GM23338 (cell line): ENCODE measurements around the gene ARL9. TPM values are rescaled to one million over a fixed set of nuclear protein-coding genes. Genes with fewer than 3 reads are reported as not detected.

ENCODE experiments used
- ATAC-seq: fragments of 200-7000 bp; cut with Tn5 transposase; 3 replicates; pipeline ENCODE4 v1.9.1; 2020
- DNase-seq: peaks from one replicate; pipeline ENCODE4 v3.0.0-alpha.2; 2015; ENCODE audit warnings: low spot score
- H2AFZ ChIP-seq: fragments of 200-600 bp; sonication (generic); 2 replicates; pipeline ENCODE4 v1.8.0; 2016; ENCODE audit warnings: antibody characterized with exemption, mild to moderate bottlenecking, moderate library complexity
- H3F3A ChIP-seq: fragments of 200-600 bp; sonication (generic); replicated peaks from 2 replicates; pipeline ENCODE4 v1.8.0; 2017; ENCODE audit warnings: antibody characterized with exemption, mixed run types, low read depth
- H3K27ac ChIP-seq: fragments of 200-600 bp; sonication (generic); 2 replicates; pipeline ENCODE4 v1.6.1; 2016; ENCODE audit warnings: low read depth
- H3K27me3 ChIP-seq: fragments of 200-600 bp; sonication (generic); 2 replicates; pipeline ENCODE4 v1.8.0; 2016; ENCODE audit warnings: mild to moderate bottlenecking, mixed run types, moderate library complexity; ENCODE audit not compliant: insufficient read depth
- H3K36me3 ChIP-seq: fragments of 200-600 bp; sonication (generic); 2 replicates; pipeline ENCODE4 v1.8.0; 2016; ENCODE audit warnings: mild to moderate bottlenecking; ENCODE audit not compliant: insufficient read depth
- H3K4me1 ChIP-seq: fragments of 200-600 bp; sonication (generic); 2 replicates; pipeline ENCODE4 v1.8.0; 2016; ENCODE audit warnings: mild to moderate bottlenecking, moderate library complexity; ENCODE audit not compliant: insufficient read depth
- H3K4me2 ChIP-seq: fragments of 200-600 bp; sonication (generic); 2 replicates; pipeline ENCODE4 v1.7.1; 2017; ENCODE audit warnings: mixed run types
- H3K4me3 ChIP-seq: fragments of 200-600 bp; sonication (generic); 2 replicates; pipeline ENCODE4 v1.6.1; 2016; ENCODE audit warnings: mixed run types
- H3K79me2 ChIP-seq: fragments of 200-600 bp; sonication (generic); replicated peaks from 2 replicates; pipeline ENCODE4 v1.8.0; 2017; ENCODE audit warnings: mild to moderate bottlenecking; ENCODE audit not compliant: insufficient read depth
- H3K9me2 ChIP-seq: fragments of 200-600 bp; sonication (generic); 2 replicates; pipeline ENCODE4 v1.8.0; 2017; ENCODE audit not compliant: insufficient read depth
- H4K20me1 ChIP-seq: fragments of 200-600 bp; sonication (generic); replicated peaks from 2 replicates; pipeline ENCODE4 v1.8.0; 2017; ENCODE audit warnings: mild to moderate bottlenecking; ENCODE audit not compliant: insufficient read depth
- H3K27ac Mint-ChIP-seq: 2 replicates; pipeline ENCODE4 v1.8.0; 2020; ENCODE audit warnings: inconsistent platforms, mild to moderate bottlenecking, moderate library complexity, mixed read lengths
- H3K27me3 Mint-ChIP-seq: 3 replicates; pipeline ENCODE4 v1.8.0; 2022; ENCODE audit warnings: low read depth, mild to moderate bottlenecking, moderate library complexity, mixed read lengths, inconsistent platforms; ENCODE audit not compliant: insufficient read depth, poor library complexity
- H3K36me3 Mint-ChIP-seq: 3 replicates; pipeline ENCODE4 v1.8.0; 2021; ENCODE audit warnings: low read depth, mild to moderate bottlenecking, inconsistent platforms, moderate library complexity, mixed read lengths
- H3K4me1 Mint-ChIP-seq: 3 replicates; pipeline ENCODE4 v1.8.0; 2020; ENCODE audit warnings: mild to moderate bottlenecking, inconsistent platforms, mixed read lengths
- H3K4me3 Mint-ChIP-seq: 3 replicates; pipeline ENCODE4 v1.8.0; 2021; ENCODE audit warnings: moderate library complexity, mild to moderate bottlenecking, inconsistent platforms, mixed read lengths
- H3K9me3 Mint-ChIP-seq: 3 replicates; pipeline ENCODE4 v1.8.0; 2020; ENCODE audit warnings: moderate library complexity, mild to moderate bottlenecking, inconsistent platforms, mixed read lengths
- CREB1 ChIP-seq: fragments of 250-450 bp; sonication (Bioruptor Pico); IDR thresholded peaks from 2 replicates; pipeline ENCODE4 v1.5.0; 2020; ENCODE audit warnings: low read depth, mild to moderate bottlenecking, moderate library complexity
- CTCF ChIP-seq, 2 experiments: fragments of 200-600 bp in 1 of 2; sonication (generic) in 1 of 2; conservative IDR thresholded peaks; 2 replicates each; pipeline versions ENCODE4 v1.5.1 to v1.6.1; 2016 to 2017; ENCODE audit warnings: antibody characterized with exemption in 2 of 2, low read depth in 2 of 2, mild to moderate bottlenecking in 2 of 2, moderate library complexity in 1 of 2
- ETS1 ChIP-seq: IDR thresholded peaks from 2 replicates; pipeline ENCODE4 v1.6.1; 2016; ENCODE audit warnings: antibody characterized with exemption
- EZH2 ChIP-seq: fragments of 200-600 bp; sonication (generic); IDR thresholded peaks from one replicate; pipeline ENCODE4 v1.8.0; 2017; ENCODE audit warnings: antibody characterized with exemption, mild to moderate bottlenecking, low read depth; ENCODE audit not compliant: unreplicated experiment
- EZH2phosphoT487 ChIP-seq: fragments of 200-600 bp; sonication (generic); IDR thresholded peaks from one replicate; pipeline ENCODE4 v1.8.1; 2018; ENCODE audit warnings: antibody characterized with exemption; ENCODE audit not compliant: unreplicated experiment
- JUNB ChIP-seq: IDR thresholded peaks from one replicate; pipeline ENCODE4 v1.6.1; 2016; ENCODE audit warnings: antibody characterized with exemption; ENCODE audit not compliant: unreplicated experiment
- NANOG ChIP-seq: IDR thresholded peaks from 2 replicates; pipeline ENCODE4 v1.6.1; 2016; ENCODE audit warnings: antibody characterized with exemption, borderline replicate concordance
- POLR2AphosphoS5 ChIP-seq: IDR thresholded peaks from 2 replicates; pipeline ENCODE4 v1.6.1; 2016; ENCODE audit warnings: antibody characterized with exemption, low read depth
- REST ChIP-seq: IDR thresholded peaks from one replicate; pipeline ENCODE4 v1.6.1; 2018; ENCODE audit warnings: antibody characterized with exemption; ENCODE audit not compliant: unreplicated experiment
- STAT1 ChIP-seq: IDR thresholded peaks from one replicate; pipeline ENCODE4 v1.6.1; 2016; ENCODE audit warnings: antibody characterized with exemption; ENCODE audit not compliant: unreplicated experiment
- ZNF114 ChIP-seq: fragments of 250-450 bp; sonication (Bioruptor Pico); IDR thresholded peaks from 2 replicates; pipeline ENCODE4 v1.5.0; 2020; ENCODE audit warnings: mild to moderate bottlenecking, moderate library complexity
- ZNF331 ChIP-seq: fragments of 250-450 bp; sonication (Bioruptor Pico); IDR thresholded peaks from 2 replicates; pipeline ENCODE4 v1.5.0; 2020; ENCODE audit warnings: low read depth, mild to moderate bottlenecking, moderate library complexity
- ZNF462 ChIP-seq: fragments of 250-450 bp; sonication (Bioruptor Pico); IDR thresholded peaks from 2 replicates; pipeline ENCODE4 v1.5.0; 2020; ENCODE audit warnings: mild to moderate bottlenecking, moderate library complexity
- polyA plus RNA-seq: library from polyadenylated mRNA; unstranded; fragments of >200 nt; fragmentation: Nextera tagmentation; extraction: Ambion mirVana; gene quantifications from 2 replicates; pipeline ENCODE4 v1.2.1, GENCODE V29; 2016
- total RNA-seq: library from RNA; depleted of rRNA; stranded (reverse); fragments of >200 nt; shearing (Covaris generic); gene quantifications from 2 replicates; pipeline ENCODE4 v1.2.3, GENCODE V29; 2014

The ARL9 gene
- total and polyA plus RNA-seq, 2 experiments from 2014 or later, result 0.37 TPM; not detected in 1

GRCh38 chr4:56468097-56468422 lies 37.5 kb upstream of the ARL9 start:
- Mint-ChIP-seq H3K27me3 (peaks cover 5% of the 10 kb centered on the region), H3K4me1 (peaks cover 25% of the 10 kb centered on the region), H3K36me3 (peaks cover 49% of the 10 kb centered on the region), H3K27ac (peak overlapping the region; percentile 97), H3K4me3 (peak overlapping the region; percentile 92), H3K9me3 (no peaks in the 10 kb centered on the region; the same call in 2 of the 3 replicates)
- Histone ChIP-seq H3K36me3 (peaks cover 23% of the 10 kb centered on the region), H3K27me3 (no peaks in the 10 kb centered on the region), H2AFZ (peak overlapping the region; percentile 90), H3K4me2 (peak overlapping the region; percentile 88), H3K79me2 (peaks cover 57% of the 10 kb centered on the region), H3K9me2 (no peaks in the 10 kb centered on the region), H3K4me1 (peaks cover 17% of the 10 kb centered on the region), H4K20me1 (peaks cover 9% of the 10 kb centered on the region), H3K27ac (peak overlapping the region; percentile 87), H3F3A (no peaks in the 10 kb centered on the region), H3K4me3 (peak overlapping the region; percentile 97)
- no peak for DNase-seq
- no peak for TF ChIP-seq POLR2AphosphoS5
- TF ChIP-seq ZNF462 (CRISPR knock-in tag), result no peak
- TF ChIP-seq NANOG, result no peak
- TF ChIP-seq EZH2phosphoT487, result no peak
- TF ChIP-seq CREB1, result no peak
- no peak for TF ChIP-seq ZNF114
- TF ChIP-seq STAT1, result no peak
- TF ChIP-seq ZNF331 (CRISPR knock-in tag), result no peak
- no peak for TF ChIP-seq REST
- TF ChIP-seq CTCF (conservative IDR thresholded peaks at IDR 0.05; ENCODE audit: low read depth in 2 of 2), result no peak
- no peak for TF ChIP-seq ETS1
- no peak for TF ChIP-seq JUNB
- TF ChIP-seq EZH2, result no peak
- peak; percentile 62 for ATAC-seq
